HG03060 (cell line): Measurements from ENCODE around the gene RBFOX1.

Source experiments
- ATAC-seq: cut with Tn5 transposase; IDR thresholded peaks from one replicate; pipeline ENCODE4 v1.9.1; 2021; ENCODE audit warnings: low read depth, moderate number of reproducible peaks; ENCODE audit not compliant: unreplicated experiment

The RBFOX1 gene

DNA sequence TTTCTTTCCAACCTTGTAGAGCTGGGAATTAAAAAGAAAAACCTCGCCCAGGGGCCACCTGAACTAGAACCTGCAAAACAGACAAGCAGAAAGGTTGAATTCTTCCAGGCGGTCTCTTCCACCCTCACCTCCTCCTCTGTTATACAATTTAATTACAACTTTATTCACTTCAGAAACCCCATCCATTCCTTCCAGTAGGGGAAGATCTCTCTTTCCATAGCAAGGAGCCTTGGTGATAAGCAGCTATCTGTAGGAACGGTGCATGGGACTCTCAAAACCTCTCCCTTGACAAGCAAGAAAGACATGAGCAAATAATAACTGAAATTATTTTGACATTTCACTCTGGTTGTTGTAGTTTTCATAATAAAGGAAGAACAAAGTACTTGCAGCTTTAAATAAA is 176.0 kb downstream of the RBFOX1 start:
- no peak for ATAC-seq

GRCh38 chr16:7509963-7510601 is 177.4 kb downstream of the RBFOX1 start:
- no peak for ATAC-seq

- ATAC-seq, result no peak
Observed at GRCh38 chr16:7511549-7512260, 179.1 kb downstream of the RBFOX1 start.

DNA sequence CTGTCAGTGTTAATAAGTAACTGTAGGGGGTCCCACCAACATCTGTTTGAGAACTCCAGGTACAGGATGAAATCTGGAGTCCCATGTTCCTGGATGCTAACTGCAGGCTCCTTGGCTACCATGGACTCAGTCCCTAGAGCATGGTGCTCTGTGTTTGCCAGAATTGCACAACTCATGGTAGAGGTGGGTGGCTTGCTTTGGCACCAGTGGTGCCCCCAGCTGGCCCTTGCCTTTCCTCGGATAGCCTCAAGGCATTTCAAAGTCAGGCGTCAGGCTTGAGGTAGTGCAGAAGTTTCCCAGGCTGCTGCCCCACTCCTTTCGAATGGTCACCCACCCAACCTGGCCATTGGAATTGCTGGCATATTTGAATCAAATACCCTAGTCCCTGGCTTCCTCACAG is 179.9 kb downstream of the RBFOX1 start:
- ATAC-seq, result no peak

DNA sequence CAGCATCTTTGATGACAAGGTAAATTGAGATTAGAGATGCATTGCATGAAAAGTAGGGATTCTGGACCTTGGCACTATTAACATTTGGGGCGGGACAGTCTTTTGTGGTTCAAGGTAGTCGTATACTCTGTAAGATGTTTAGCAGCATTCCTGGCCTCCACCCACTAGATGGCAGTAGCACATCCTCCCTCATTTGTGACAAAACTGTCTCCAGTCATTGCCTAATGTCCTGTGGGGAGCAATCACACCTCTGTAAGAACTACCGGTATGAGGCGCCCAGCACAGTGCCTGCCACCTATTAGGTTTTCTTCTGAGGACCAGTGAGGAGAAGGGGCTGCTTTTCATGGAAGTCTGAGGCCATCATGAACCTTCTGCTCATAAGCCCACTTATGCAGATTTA is 180.8 kb downstream of the RBFOX1 start:
- ATAC-seq, result no peak

GRCh38 chr16:7515543-7515942 is 182.9 kb downstream of the RBFOX1 start:
- no peak for ATAC-seq

GRCh38 chr16:7517496-7517895 is 184.9 kb downstream of the RBFOX1 start:
- ATAC-seq, result no peak

GRCh38 chr16:7518158-7518557 is 185.5 kb downstream of the RBFOX1 start:
- ATAC-seq, result no peak

DNA sequence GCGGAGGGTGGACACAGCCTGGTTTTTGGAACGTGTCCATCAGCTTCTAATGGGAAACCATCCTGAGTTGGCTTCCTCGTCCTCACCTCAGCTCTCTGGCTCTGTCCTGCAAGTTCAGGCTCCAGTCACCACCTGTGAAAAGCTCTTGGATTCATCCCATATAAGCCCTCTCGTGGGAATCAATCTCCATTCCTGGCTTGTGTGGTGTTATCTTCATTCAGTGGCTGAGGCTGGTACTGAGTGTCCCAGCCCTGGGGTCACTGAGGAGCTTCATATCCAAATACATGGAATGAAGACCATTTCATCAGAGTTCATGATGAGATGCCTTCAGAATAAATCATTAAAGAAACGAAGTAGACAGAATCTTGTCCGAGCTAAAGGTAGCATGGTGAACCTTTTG is 189.2 kb downstream of the RBFOX1 start:
- ATAC-seq, result no peak

DNA sequence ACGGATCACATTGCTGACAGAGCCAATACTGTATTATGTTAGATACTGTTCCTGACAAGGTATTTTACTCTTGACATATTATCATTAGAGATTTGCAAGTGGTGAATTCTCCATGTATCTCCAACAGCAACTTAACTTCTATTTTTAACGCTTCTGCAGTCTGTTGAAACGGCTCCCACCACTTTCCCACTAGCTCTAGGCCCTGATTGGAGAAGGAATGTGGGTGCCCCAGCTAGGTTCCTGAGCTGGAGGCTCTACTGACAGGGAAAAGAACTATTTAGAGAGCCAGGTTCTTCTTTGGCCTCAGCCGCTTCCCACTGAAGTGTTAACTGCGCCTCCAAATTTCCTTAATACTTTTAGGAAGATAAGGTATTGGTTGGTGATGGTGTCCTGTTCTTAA is 191.8 kb downstream of the RBFOX1 start:
- ATAC-seq, result no peak

- no peak for ATAC-seq
Observed at GRCh38 chr16:7526736-7527135, 194.1 kb downstream of the RBFOX1 start.

GRCh38 chr16:7532534-7532933 is 199.9 kb downstream of the RBFOX1 start:
- no peak for ATAC-seq

DNA sequence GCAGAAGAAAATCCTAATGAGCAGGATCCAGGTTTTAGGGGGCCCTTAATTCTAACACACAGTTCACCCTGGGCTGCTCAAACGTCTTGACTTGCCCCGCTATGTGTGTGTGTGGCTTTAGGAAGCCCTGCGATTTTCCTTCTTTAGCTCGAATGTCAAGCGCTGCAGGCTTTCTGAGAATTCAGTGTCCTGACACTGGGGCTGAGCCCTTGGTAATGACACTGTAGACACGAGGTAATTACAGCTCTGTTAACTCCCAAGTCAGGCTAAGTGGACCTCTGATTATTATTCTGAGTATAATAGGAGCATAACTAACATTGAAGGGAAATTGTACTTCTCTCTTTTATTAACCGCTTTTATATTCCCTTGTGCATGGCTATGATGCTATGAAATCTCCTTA is 202.1 kb downstream of the RBFOX1 start:
- ATAC-seq, result no peak

DNA sequence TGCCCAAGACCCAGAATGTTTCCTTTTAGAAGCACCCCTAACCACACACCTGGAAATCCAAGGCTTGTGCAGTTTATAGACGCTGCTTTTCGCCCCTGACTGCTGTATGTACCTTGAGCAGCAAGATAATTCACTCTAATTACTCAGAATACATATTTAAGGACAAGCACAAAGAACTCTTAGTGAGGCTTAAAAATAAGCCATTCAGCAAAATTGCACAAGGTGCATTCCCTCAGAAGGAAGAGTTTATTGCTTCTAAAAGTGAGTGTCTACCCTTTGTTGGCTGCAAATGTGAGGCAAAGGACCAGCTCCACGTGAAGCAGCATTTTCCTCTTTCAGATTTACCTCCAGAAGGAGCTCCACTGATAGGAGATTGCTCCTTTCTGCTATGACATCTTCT is 208.4 kb downstream of the RBFOX1 start:
- no peak for ATAC-seq

GRCh38 chr16:7545251-7545650 is 212.6 kb downstream of the RBFOX1 start:
- no peak for ATAC-seq

GRCh38 chr16:7546948-7547347 is 214.3 kb downstream of the RBFOX1 start:
- no peak for ATAC-seq

DNA sequence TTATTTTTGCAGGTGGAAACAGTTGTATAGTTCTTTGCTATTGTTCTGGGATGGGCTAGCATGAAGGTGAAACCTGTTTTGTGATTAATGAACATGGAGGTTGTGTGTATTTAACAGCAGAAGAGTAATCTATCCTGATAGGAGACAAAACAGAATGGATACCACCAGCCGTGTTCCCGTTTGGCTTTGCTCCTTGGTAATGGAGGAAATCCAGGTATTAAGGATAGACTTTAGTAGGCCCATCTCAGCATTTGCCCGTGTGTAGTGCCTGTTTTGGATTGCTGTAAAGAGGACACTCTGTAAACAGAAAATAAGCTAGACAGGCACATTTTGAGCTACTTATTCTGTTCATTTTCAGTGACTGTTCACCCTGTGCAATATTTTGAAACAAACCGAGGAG is 215.1 kb downstream of the RBFOX1 start:
- ATAC-seq, result no peak

GRCh38 chr16:7548796-7549318 is 216.2 kb downstream of the RBFOX1 start:
- no peak for ATAC-seq

- no peak for ATAC-seq
Observed at GRCh38 chr16:7550096-7550495, 217.5 kb downstream of the RBFOX1 start.

GRCh38 chr16:7555459-7555858 is 222.8 kb downstream of the RBFOX1 start:
- ATAC-seq, result no peak

- no peak for ATAC-seq
Observed at GRCh38 chr16:7561908-7562405, 229.3 kb downstream of the RBFOX1 start.

DNA sequence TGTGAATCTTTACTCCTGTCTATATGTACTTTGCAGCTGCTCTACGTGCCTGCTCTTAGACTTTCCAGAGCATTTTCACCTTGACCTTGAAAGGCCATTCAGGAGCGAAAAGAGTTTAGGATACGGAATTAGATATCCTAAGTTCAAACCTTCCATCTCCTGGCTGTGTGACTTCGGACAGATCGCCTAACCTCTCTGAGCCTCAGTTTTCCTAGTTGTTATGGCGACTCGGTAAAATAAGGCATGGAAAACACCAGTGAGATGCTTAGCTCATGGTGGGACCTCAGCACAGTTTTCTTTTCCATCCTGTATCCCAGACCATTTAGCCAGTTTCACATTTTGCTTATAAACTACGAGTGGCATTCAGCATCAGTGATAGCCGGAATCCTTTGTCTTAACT is 233.7 kb downstream of the RBFOX1 start:
- ATAC-seq, result no peak
